Fibroblast of the aortic adventitia (primary cell): ENCODE results near the gene ANKRD50. TPM values are rescaled to one million over a fixed set of nuclear protein-coding genes. Genes with fewer than 3 reads are reported as not detected.
A peak's percentile ranks its signal among the peaks of the same experiment; 100 is the strongest.

Experiments
- DNase-seq: peaks from one replicate; pipeline ENCODE4 v3.0.0-alpha.2; 2010; ENCODE audit warnings: low read depth
- H3K4me3 ChIP-seq: 2 replicates; pipeline ENCODE4 v1.5.1; 2011; ENCODE audit warnings: low read depth, mild to moderate bottlenecking, control low read depth, low read length, moderate library complexity
- total RNA-seq: library from RNA; depleted of rRNA; stranded (reverse); fragments of >200 nt; gene quantifications from 2 replicates; pipeline ENCODE4 v1.2.3, GENCODE V29; 2012; ENCODE audit warnings: low replicate concordance
- TF ChIP-seq, protein P1 (sequence below): IDR thresholded peaks from 2 replicates; pipeline ENCODE4 v1.5.1; 2011; ENCODE audit warnings: mild to moderate bottlenecking, low read length, control low read depth, inconsistent platforms; ENCODE audit not compliant: insufficient read depth

The ANKRD50 gene, protein sequence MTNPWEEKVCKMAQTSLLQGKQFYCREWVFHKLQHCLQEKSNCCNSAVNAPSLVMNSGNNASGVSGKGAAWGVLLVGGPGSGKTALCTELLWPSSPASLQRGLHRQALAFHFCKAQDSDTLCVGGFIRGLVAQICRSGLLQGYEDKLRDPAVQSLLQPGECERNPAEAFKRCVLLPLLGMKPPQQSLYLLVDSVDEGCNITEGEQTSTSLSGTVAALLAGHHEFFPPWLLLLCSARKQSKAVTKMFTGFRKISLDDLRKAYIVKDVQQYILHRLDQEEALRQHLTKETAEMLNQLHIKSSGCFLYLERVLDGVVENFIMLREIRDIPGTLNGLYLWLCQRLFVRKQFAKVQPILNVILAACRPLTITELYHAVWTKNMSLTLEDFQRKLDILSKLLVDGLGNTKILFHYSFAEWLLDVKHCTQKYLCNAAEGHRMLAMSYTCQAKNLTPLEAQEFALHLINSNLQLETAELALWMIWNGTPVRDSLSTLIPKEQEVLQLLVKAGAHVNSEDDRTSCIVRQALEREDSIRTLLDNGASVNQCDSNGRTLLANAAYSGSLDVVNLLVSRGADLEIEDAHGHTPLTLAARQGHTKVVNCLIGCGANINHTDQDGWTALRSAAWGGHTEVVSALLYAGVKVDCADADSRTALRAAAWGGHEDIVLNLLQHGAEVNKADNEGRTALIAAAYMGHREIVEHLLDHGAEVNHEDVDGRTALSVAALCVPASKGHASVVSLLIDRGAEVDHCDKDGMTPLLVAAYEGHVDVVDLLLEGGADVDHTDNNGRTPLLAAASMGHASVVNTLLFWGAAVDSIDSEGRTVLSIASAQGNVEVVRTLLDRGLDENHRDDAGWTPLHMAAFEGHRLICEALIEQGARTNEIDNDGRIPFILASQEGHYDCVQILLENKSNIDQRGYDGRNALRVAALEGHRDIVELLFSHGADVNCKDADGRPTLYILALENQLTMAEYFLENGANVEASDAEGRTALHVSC (N-terminal part only)
- 22.2 and 23.4 TPM in 2 replicates for total RNA-seq

DNA sequence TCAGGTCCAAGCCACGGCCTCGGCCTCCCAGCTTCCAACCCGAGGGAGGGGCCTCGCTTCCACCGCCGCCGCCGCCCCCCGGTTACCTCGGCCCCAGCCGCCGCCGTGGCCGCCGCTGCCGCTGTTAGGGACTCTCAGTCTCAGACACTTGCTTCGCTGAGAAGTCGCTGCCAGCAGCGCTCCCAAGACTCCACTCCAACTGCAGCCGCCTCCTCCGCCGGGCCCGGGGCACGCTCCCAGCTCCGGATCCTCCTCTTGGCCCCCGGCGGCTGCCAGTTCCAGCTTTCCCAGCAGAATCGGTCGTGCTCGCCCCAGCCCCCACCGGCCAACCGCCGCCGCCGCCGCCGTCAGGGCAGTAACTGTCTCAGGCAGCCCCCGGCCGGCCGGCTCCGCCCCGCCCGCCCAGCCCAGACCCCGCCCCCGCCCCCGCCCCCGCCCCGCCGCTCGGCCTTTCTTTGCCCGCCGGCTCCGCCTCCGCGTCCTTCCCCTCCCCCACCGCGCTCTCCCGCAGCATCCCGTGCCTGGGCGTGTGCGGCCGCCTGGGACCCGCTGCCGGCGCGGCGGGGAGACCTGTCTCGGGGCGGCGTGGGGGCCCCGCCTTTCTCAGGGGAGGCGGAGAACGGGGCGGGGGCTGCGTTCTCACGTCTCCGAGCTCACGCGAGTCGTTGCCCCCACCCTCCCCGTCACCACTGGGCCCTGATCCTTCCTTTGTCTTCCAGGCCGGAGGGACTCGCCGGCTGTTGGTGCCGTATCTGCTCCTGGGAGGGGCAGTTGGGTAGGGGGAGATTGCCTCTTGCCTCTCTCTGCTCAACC, at the start of gene ANKRD50:
ANKRD50 (minus strand) TSS at position 361 of the 813 bp plus-strand sequence. CDS start 2,221 bp downstream, outside the sequence.
- H3K4me3 ChIP-seq = peak within 1 kb of the TSS; percentile 85
- TF ChIP-seq, protein P1, sequence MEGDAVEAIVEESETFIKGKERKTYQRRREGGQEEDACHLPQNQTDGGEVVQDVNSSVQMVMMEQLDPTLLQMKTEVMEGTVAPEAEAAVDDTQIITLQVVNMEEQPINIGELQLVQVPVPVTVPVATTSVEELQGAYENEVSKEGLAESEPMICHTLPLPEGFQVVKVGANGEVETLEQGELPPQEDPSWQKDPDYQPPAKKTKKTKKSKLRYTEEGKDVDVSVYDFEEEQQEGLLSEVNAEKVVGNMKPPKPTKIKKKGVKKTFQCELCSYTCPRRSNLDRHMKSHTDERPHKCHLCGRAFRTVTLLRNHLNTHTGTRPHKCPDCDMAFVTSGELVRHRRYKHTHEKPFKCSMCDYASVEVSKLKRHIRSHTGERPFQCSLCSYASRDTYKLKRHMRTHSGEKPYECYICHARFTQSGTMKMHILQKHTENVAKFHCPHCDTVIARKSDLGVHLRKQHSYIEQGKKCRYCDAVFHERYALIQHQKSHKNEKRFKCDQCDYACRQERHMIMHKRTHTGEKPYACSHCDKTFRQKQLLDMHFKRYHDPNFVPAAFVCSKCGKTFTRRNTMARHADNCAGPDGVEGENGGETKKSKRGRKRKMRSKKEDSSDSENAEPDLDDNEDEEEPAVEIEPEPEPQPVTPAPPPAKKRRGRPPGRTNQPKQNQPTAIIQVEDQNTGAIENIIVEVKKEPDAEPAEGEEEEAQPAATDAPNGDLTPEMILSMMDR = no peak
- peak; percentile 95 for DNase-seq

DNA sequence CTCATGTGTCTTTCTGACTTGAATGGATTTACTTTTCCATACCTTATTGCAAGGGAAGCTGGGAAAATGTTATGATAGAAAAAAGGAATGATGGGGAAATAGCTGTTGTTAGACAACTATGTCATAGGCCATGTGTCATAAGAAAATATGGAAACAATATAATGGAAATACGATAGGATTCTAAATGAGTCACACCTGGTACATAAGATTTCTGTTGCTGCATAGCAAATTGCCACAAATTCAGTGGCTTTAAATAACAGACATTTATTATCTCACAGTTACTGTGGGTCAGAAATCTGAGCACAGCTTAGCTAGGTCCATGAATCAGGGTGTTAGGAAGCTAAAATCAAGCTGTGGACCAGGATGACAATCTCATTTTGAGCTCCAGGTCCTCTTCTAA, 44.6 kb upstream of the ANKRD50 start:
- DNase-seq = peak; percentile 17
- TF ChIP-seq, protein P1 = no peak
- no peak overlapping the region for H3K4me3 ChIP-seq

DNA sequence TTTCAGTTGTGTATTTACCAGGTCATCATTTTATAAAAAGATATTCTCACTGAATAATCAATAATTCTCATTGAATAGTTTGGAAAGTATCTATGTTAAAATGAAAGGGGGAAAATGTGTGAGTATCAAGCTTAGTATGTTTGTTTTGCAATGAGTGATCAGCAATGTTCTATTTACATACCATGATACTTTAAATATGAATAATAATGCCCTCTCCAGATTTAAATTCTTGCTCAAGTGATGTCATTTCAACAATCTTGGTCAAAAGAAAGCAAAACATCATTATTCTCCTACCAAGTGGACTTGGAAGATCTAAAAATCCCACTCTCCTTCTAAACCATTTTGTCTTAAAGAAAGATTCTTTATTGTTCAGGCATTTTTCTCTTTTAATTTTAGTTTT, 42.1 kb upstream of the ANKRD50 start:
- TF ChIP-seq, protein P1 = no peak
- no peak for DNase-seq

DNA sequence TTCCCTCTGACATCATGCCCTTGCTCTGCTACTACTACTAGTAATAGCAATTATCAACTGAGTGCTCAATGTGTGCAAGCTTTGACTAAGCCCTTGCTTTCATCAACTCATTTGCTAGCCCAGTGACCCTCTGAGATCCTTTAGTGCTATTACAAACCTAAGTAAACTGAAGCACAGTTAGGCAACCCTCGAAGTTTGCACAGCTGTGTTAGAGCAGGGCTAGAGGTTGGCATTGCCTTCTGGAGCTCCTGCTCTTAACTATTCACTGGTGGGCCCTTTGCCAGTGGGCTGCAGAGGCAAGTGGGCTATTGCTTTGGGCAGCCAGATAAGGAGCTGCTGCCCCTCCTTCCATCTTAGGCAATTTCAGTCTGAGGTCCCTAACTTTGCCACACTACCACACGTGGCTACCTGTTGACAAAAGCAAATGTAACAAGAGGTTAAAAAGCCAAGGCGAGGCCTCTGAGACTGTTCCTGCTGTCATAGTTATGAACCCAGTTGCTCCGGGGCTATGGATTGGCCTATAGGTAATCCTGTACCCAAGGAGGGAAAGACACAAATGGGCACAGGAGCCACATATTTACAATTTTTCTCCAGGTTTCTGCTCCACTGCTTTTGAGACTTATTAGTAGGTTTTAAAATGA, 41.5 kb upstream of the ANKRD50 start:
- TF ChIP-seq, protein P1 = no peak
- H3K4me3 ChIP-seq = no peak overlapping the region
- no peak for DNase-seq

More for the DNA sequence above, 42.1 kb upstream of the ANKRD50 start:
- H3K4me3 ChIP-seq = no peak overlapping the region

DNA sequence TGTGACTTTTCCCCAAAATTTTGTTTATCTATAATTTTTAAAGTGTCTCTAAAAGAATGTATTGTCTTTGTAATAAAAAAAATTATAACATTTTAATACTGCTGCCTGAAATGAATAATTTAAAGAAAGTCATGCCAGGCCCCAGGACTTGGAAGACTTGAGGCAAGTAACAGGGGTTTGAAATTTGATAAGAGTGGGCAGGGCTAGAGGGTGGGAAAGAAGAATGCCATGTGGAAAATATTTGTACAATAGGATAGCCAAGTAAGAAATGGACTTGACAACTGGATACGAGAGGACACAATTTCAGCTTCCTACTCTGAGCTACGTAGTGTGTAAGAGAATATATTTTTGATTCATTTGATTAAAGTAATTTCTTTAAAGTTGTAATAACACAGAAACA, 36.9 kb upstream of the ANKRD50 start:
- no peak for DNase-seq
- TF ChIP-seq, protein P1 = no peak
- no peak overlapping the region for H3K4me3 ChIP-seq

DNA sequence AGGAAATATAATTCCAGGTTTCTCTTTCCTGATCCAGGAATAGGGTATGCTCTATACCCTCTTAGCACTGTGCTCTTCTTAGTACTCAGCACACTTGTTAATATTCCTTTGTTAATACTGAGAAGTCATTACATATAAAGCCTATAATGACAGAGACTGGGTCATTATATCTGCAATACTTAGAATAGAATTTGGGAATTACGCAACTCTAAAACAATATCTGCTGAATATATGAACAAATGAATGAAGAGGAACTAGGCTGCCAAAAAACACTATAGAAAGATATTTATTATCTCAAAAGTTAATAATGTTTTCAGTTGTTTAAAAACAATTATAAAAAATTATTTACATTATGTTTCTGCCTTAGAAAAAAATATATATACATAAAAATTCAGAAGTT, 36.4 kb upstream of the ANKRD50 start:
- DNase-seq = no peak
- TF ChIP-seq, protein P1 = no peak
- H3K4me3 ChIP-seq = no peak overlapping the region
